Kidney epithelial cell (primary cell): ENCODE results near the gene ZNF316. TPM values are rescaled to one million over a fixed set of nuclear protein-coding genes. Genes with fewer than 3 reads are reported as not detected.

Experiments
- DNase-seq: peaks from one replicate; pipeline ENCODE4 v3.0.0-alpha.2; 2010; ENCODE audit warnings: low read depth
- H3K27me3 ChIP-seq: 2 replicates; pipeline ENCODE4 v1.6.0; 2011; ENCODE audit warnings: low read length; ENCODE audit not compliant: control insufficient read depth, insufficient read depth
- H3K36me3 ChIP-seq: 2 replicates; pipeline ENCODE4 v1.5.1; 2011; ENCODE audit warnings: low read length; ENCODE audit not compliant: control insufficient read depth, insufficient read depth
- H3K4me3 ChIP-seq: 2 replicates; pipeline ENCODE4 v1.5.1; 2011; ENCODE audit warnings: low read depth, mild to moderate bottlenecking, control low read depth, low read length
- total RNA-seq: library from RNA; depleted of rRNA; stranded (reverse); fragments of >200 nt; gene quantifications from 2 replicates; pipeline ENCODE4 v1.2.3, GENCODE V29; 2015
- TF ChIP-seq, protein P1 (sequence below): IDR thresholded peaks from 2 replicates; pipeline ENCODE4 v1.5.1; 2011; ENCODE audit warnings: mild to moderate bottlenecking, moderate library complexity, low read length, control low read depth, inconsistent platforms; ENCODE audit not compliant: insufficient read depth, poor library complexity, severe bottlenecking

ZNF316 gene
- total RNA-seq, 1 donor from 2014 or later = 26.2 TPM

GRCh38 chr7:6618621-6619020 lies 18.5 kb upstream of the ZNF316 start:
- DNase-seq = no peak
- H3K36me3 ChIP-seq = no peaks in the 10 kb centered on the region
- TF ChIP-seq, protein P1, sequence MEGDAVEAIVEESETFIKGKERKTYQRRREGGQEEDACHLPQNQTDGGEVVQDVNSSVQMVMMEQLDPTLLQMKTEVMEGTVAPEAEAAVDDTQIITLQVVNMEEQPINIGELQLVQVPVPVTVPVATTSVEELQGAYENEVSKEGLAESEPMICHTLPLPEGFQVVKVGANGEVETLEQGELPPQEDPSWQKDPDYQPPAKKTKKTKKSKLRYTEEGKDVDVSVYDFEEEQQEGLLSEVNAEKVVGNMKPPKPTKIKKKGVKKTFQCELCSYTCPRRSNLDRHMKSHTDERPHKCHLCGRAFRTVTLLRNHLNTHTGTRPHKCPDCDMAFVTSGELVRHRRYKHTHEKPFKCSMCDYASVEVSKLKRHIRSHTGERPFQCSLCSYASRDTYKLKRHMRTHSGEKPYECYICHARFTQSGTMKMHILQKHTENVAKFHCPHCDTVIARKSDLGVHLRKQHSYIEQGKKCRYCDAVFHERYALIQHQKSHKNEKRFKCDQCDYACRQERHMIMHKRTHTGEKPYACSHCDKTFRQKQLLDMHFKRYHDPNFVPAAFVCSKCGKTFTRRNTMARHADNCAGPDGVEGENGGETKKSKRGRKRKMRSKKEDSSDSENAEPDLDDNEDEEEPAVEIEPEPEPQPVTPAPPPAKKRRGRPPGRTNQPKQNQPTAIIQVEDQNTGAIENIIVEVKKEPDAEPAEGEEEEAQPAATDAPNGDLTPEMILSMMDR = no peak
- H3K4me3 ChIP-seq = no peak overlapping the region
- H3K27me3 ChIP-seq = peaks cover 4% of the 10 kb centered on the region

DNA sequence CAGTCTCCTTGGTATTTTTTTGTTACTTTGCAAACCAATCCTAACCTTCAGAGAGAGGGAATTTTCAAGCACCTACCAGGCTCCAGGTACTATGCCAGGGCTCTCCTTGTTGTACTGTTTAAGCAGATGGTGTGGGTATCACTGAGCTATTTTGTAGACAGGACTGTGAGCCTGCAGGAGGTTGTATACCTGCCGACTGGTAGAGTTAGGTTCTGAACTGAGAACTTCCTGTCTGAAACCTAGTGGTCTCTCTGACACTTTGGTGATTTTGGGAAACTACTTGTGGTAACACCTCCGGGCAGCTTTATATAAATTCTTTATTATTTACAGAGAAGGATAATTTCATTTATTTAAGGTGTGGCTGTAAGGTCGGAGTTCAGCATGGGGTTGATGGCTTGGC lies 17.2 kb upstream of the ZNF316 start:
- TF ChIP-seq, protein P1 = no peak
- Histone ChIP-seq H3K27me3 (peaks cover 2% of the 10 kb centered on the region), H3K4me3 (no peak overlapping the region), H3K36me3 (no peaks in the 10 kb centered on the region)
- DNase-seq = no peak

DNA sequence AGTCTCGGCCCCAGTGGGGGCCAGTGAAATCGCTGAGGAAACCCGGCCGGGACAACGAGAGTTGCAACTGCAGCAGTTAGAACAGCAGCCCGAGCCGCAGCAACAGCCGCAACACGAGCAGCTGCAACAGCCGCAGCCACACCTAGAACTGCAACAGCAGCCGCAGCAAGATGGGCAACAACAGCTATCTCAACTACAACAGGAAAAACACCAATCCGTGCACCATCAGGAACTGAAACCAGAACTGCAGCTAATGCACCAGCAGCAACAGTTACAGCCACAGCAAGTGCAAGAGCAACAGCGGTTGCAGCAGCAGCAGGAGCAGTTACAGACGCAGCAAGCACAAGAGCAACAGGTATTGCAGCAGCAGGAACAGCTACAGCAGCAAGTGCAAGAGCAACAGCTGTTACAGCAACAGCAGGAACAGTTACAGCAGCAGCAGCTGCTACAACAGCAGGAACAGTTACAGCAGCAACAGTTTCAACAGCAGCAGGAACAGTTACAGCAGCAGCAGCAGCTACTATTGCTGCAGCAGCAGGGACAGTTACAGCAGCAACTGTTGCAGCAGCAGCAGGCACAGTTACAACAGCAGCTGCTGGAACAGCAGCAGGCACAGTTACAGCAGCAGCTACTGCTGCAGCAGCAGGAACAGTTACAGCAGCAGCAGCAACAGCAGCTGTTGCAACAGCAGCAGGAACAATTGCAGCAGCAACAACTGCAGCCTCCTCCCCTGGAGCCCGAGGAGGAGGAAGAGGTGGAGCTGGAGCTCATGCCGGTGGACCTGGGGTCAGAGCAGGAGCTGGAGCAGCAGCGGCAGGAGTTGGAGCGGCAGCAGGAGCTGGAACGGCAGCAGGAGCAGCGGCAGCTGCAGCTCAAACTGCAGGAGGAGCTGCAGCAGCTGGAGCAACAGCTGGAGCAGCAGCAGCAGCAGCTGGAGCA lies 15.7 kb upstream of the ZNF316 start:
- Histone ChIP-seq H3K4me3 (no peak overlapping the region), H3K27me3 (no peaks in the 10 kb centered on the region), H3K36me3 (no peaks in the 10 kb centered on the region)
- TF ChIP-seq, protein P1 = no peak
- no peak for DNase-seq

- no peaks in the 10 kb centered on the region for H3K36me3 ChIP-seq
- no peaks in the 10 kb centered on the region for H3K27me3 ChIP-seq
- no peak overlapping the region for H3K4me3 ChIP-seq
- no peak for DNase-seq
- TF ChIP-seq, protein P1 = no peak
Observed at GRCh38 chr7:6622134-6622710, 14.9 kb upstream of the ZNF316 start.

- TF ChIP-seq, protein P1 = no peak
- no peak for DNase-seq
- no peaks in the 10 kb centered on the region for H3K27me3 ChIP-seq
- no peaks in the 10 kb centered on the region for H3K36me3 ChIP-seq
- no peak overlapping the region for H3K4me3 ChIP-seq
Observed at GRCh38 chr7:6623589-6624245, 13.4 kb upstream of the ZNF316 start.
